Gastrocnemius medialis (tissue), 4 donors: Measurements from ENCODE around the gene TTC16.

Source experiments
- POLR2A ChIP-seq, 2 donors: fragments of 450-650 bp; IDR thresholded peaks; one replicate each; pipeline ENCODE4 v1.6.1; 2017; ENCODE audit warnings: antibody characterized with exemption in 2 of 2, mild to moderate bottlenecking in 2 of 2, moderate library complexity in 2 of 2
- TF ChIP-seq, protein P1 (sequence below), 5 experiments: fragments of 450-650 bp in 3 of 5; fragments of 200-600 bp in 2 of 5; sonication (generic) in 2 of 5; IDR thresholded peaks in 4 of 5; conservative IDR thresholded peaks in 1 of 5; 1 replicate in 4 of 5; 2 replicates in 1 of 5; pipeline ENCODE4 v1.5.1; 2016 to 2019; ENCODE audit warnings: antibody characterized with exemption in 5 of 5, mild to moderate bottlenecking in 3 of 5, moderate library complexity in 3 of 5

DNA sequence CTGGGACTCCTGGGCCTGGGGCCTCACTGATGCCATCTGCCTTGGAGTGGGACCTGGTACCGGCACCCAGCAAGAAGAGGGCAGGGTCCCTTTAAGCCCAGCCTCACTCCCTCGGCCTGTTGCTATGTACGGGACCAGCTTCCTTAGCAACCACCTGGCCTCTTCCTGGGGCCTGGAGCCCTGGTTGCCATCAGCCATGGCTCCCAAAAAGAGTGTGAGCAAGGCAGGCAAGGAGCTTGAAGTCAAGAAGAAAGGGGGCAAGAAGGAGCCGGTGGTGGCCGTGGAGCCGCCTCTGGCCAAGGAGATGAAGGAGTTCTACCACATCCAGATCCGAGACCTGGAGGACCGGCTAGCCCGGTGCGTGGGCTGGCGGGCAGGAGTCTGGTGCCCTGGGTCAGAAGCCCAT lies 9.0 kb upstream of the TTC16 start, which contains the start of gene CFAP157:
- TF ChIP-seq, protein P1, sequence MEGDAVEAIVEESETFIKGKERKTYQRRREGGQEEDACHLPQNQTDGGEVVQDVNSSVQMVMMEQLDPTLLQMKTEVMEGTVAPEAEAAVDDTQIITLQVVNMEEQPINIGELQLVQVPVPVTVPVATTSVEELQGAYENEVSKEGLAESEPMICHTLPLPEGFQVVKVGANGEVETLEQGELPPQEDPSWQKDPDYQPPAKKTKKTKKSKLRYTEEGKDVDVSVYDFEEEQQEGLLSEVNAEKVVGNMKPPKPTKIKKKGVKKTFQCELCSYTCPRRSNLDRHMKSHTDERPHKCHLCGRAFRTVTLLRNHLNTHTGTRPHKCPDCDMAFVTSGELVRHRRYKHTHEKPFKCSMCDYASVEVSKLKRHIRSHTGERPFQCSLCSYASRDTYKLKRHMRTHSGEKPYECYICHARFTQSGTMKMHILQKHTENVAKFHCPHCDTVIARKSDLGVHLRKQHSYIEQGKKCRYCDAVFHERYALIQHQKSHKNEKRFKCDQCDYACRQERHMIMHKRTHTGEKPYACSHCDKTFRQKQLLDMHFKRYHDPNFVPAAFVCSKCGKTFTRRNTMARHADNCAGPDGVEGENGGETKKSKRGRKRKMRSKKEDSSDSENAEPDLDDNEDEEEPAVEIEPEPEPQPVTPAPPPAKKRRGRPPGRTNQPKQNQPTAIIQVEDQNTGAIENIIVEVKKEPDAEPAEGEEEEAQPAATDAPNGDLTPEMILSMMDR (IDR thresholded peaks at IDR 0.05 in 4 of 5, conservative IDR thresholded peaks at IDR 0.05 in 1 of 5): no peak
- TF ChIP-seq POLR2A (IDR thresholded peaks at IDR 0.05): no peak
